Upper lobe of left lung (tissue), 6 donors: ENCODE measurements around the gene GON4L. TPM values are rescaled to one million over a fixed set of nuclear protein-coding genes. Genes with fewer than 3 reads are reported as not detected.
"Not testable (repeated sequence)": the region's sequence is repeated elsewhere in the genome, so short reads cannot be mapped to it uniquely, and the experiment has no call there.

Source experiments
- ATAC-seq, 2 donors: fragments of 200-7000 bp; cut with Tn5 transposase; one replicate each; pipeline ENCODE4 v1.9.1; 2022; ENCODE audit warnings: mild to moderate bottlenecking in 2 of 2, moderate library complexity in 2 of 2; ENCODE audit not compliant: low FRiP score in 2 of 2
- DNase-seq, 2 donors: peaks; one replicate each; pipeline ENCODE4 v3.0.0-alpha.2; 2019 to 2020
- H3K27ac ChIP-seq, 4 donors: fragments of 200-600 bp; sonication (generic); one replicate each; pipeline ENCODE4 v1.5.1; 2016 to 2019
- H3K27me3 ChIP-seq, 4 donors: fragments of 200-600 bp; sonication (generic); one replicate each; pipeline ENCODE4 v1.5.1; 2017 to 2019
- H3K36me3 ChIP-seq, 4 donors: fragments of 200-600 bp; sonication (generic); one replicate each; pipeline ENCODE4 v1.5.1; 2016 to 2019
- H3K4me1 ChIP-seq, 4 donors: fragments of 200-600 bp; sonication (generic); one replicate each; pipeline ENCODE4 v1.5.1; 2018 to 2019
- H3K4me3 ChIP-seq, 4 donors: fragments of 200-600 bp; sonication (generic); one replicate each; pipeline ENCODE4 v1.5.1; 2017 to 2019; ENCODE audit warnings: mild to moderate bottlenecking in 2 of 4, moderate library complexity in 1 of 4
- H3K9me3 ChIP-seq, 4 donors: fragments of 200-600 bp; sonication (generic); one replicate each; pipeline ENCODE4 v1.5.1; 2018 to 2019
- CTCF ChIP-seq, 6 experiments: fragments of 450-650 bp in 4 of 6; fragments of 200-600 bp in 2 of 6; sonication (generic) in 2 of 6; IDR thresholded peaks; one replicate each; pipeline ENCODE4 v1.5.1; 2016 to 2019; ENCODE audit warnings: antibody characterized with exemption in 6 of 6
- EP300 ChIP-seq, 4 donors: sonication (generic); formaldehyde crosslinking; IDR thresholded peaks; one replicate each; pipeline ENCODE4 v1.5.1; 2017; ENCODE audit warnings: antibody characterized with exemption in 4 of 4, control low read depth in 2 of 4
- POLR2A ChIP-seq, 4 donors: fragments of 450-650 bp; IDR thresholded peaks; one replicate each; pipeline ENCODE4 v1.5.1; 2016 to 2017; ENCODE audit warnings: antibody characterized with exemption in 4 of 4, mild to moderate bottlenecking in 2 of 4
- POLR2AphosphoS5 ChIP-seq, 2 donors: sonication (generic); formaldehyde crosslinking; IDR thresholded peaks; one replicate each; pipeline ENCODE4 v1.5.1; 2017; ENCODE audit warnings: antibody characterized with exemption in 2 of 2
- WGBS, 2 donors: methylation state at CpG; one replicate each; pipeline ENCODE4 v1.1.5; 2017 to 2018; 5-methylcytosine and 5-hydroxymethylcytosine counted together
- total RNA-seq, 6 donors: library from RNA; depleted of rRNA in 4 of 6; stranded (reverse); fragments of >200 nt in 4 of 6; gene quantifications; one replicate each; pipeline versions ENCODE4 v1.1.0 to v1.2.1, GENCODE V29; 2016 to 2021
- donor health status: DM: no; HTN: no; CAD: no; lungs with moderate emphysema.
- donor health status: DM: no; HTN: yes; CAD: no; lungs with severe emphysema.

GON4L gene
- total RNA-seq, 6 donors from 2014 or later = 28.9 to 160 (median 46.3) TPM

GRCh38 chr1:155729031-155729898, 127.7 kb downstream of the GON4L start:
- WGBS, 2 donors = 50 to 63% methylated on average over 9 to 12 of the region's 12 CpGs
- no peaks in the 10 kb centered on the region for H3K9me3 ChIP-seq
- TF ChIP-seq CTCF (IDR thresholded peaks at IDR 0.05) (peak in 5 of 6 experiments; percentile 40 to 59 (median 58)), EP300 (IDR thresholded peaks at IDR 0.05) (no peak), POLR2AphosphoS5 (IDR thresholded peaks at IDR 0.05) (no peak), POLR2A (IDR thresholded peaks at IDR 0.05) (no peak)
- no peaks in the 10 kb centered on the region for H3K4me1 ChIP-seq
- ATAC-seq (peak; percentile 26 to 71), DNase-seq (peak in 1 of 2 donors; percentile 25)
- H3K36me3 ChIP-seq = peaks cover 4 to 62% (median 22%) of the 10 kb centered on the region in 4 donors
- no peaks in the 10 kb centered on the region for H3K27me3 ChIP-seq
- no peak overlapping the region for H3K4me3 ChIP-seq
- H3K27ac ChIP-seq = no peak overlapping the region

GRCh38 chr1:155725142-155725541, 131.9 kb downstream of the GON4L start:
- no peak for ATAC-seq
- no peak for TF ChIP-seq EP300 (IDR thresholded peaks at IDR 0.05)
- TF ChIP-seq POLR2A (IDR thresholded peaks at IDR 0.05) = no peak
- TF ChIP-seq POLR2AphosphoS5 (IDR thresholded peaks at IDR 0.05) = no peak
- TF ChIP-seq CTCF (IDR thresholded peaks at IDR 0.05) = no peak

GRCh38 chr1:155719703-155720102, 137.3 kb downstream of the GON4L start:
- TF ChIP-seq POLR2A (IDR thresholded peaks at IDR 0.05) (no peak), POLR2AphosphoS5 (IDR thresholded peaks at IDR 0.05) (no peak), CTCF (IDR thresholded peaks at IDR 0.05) (no peak), EP300 (IDR thresholded peaks at IDR 0.05) (no peak)
- ATAC-seq (no peak), DNase-seq (no peak)
- H3K9me3 ChIP-seq = no peaks in the 10 kb centered on the region
- no peak overlapping the region for H3K4me3 ChIP-seq
- H3K27ac ChIP-seq = no peak overlapping the region
- peaks cover 0 to 49% (median 8%) of the 10 kb centered on the region in 4 donors for H3K36me3 ChIP-seq
- H3K27me3 ChIP-seq = no peaks in the 10 kb centered on the region
- 93 to 100% methylated on average over 2 to 3 of the region's 4 CpGs for WGBS, 2 donors
- H3K4me1 ChIP-seq = no peaks in the 10 kb centered on the region

More at GRCh38 chr1:155725142-155725541, 131.9 kb downstream of the GON4L start:
- H3K4me3 ChIP-seq = no peak overlapping the region
- WGBS, 2 donors = 96% methylated on average over 3 of the region's 3 CpGs
- no peak for DNase-seq
- no peaks in the 10 kb centered on the region for H3K9me3 ChIP-seq
- H3K36me3 ChIP-seq = peaks cover 0 to 55% (median 11%) of the 10 kb centered on the region in 4 donors
- no peaks in the 10 kb centered on the region for H3K27me3 ChIP-seq
- H3K4me1 ChIP-seq = no peaks in the 10 kb centered on the region
- no peak overlapping the region for H3K27ac ChIP-seq

- not testable (repeated sequence) for H3K4me1 ChIP-seq, H3K27me3 ChIP-seq, DNase-seq, H3K9me3 ChIP-seq, H3K27ac ChIP-seq, ATAC-seq, H3K4me3 ChIP-seq
- peaks cover 0 to 48% (median 8%) of the 10 kb centered on the region in 4 donors for H3K36me3 ChIP-seq
- WGBS, 2 donors = 95 to 97% methylated on average over 6 of the region's 6 CpGs
Measured at GRCh38 chr1:155718524-155719115, 138.4 kb downstream of the GON4L start.

GRCh38 chr1:155717041-155717440, 140.0 kb downstream of the GON4L start:
- Histone ChIP-seq H3K36me3 (peaks cover 0 to 42% (median under 1%) of the 10 kb centered on the region in 4 donors), H3K4me1 (no peaks in the 10 kb centered on the region), H3K9me3 (no peaks in the 10 kb centered on the region), H3K27me3 (no peaks in the 10 kb centered on the region), H3K4me3 (no peak overlapping the region), H3K27ac (no peak overlapping the region)
- DNase-seq (no peak), ATAC-seq (no peak)
- TF ChIP-seq EP300 (IDR thresholded peaks at IDR 0.05) (no peak), POLR2A (IDR thresholded peaks at IDR 0.05) (no peak), POLR2AphosphoS5 (IDR thresholded peaks at IDR 0.05) (no peak), CTCF (IDR thresholded peaks at IDR 0.05) (no peak)
- WGBS, 2 donors = 94 to 95% methylated on average over 7 of the region's 7 CpGs
